GM21619 (cell line): ENCODE results near the gene OR2L3.
"Not testable (repeated sequence)": the region's sequence is repeated elsewhere in the genome, so short reads cannot be mapped to it uniquely, and the experiment has no call there.

Source experiments
- ATAC-seq: cut with Tn5 transposase; IDR thresholded peaks from one replicate; pipeline ENCODE4 v1.9.1; 2021; ENCODE audit not compliant: unreplicated experiment

OR2L3 gene

GRCh38 chr1:248046536-248046935 is at the start of gene OR2L3:
Gene OR2L3, plus strand, starts transcription at chr1:248046836. Its CDS starts 13,846 bp downstream, at chr1:248060682.
- ATAC-seq: no peak

GRCh38 chr1:247998811-247999210 is 47.8 kb upstream of the OR2L3 start:
- no peak for ATAC-seq

GRCh38 chr1:248000169-248000568 is 46.5 kb upstream of the OR2L3 start:
- no peak for ATAC-seq

- ATAC-seq: no peak
Observed at GRCh38 chr1:248007778-248008177, 38.9 kb upstream of the OR2L3 start.

- ATAC-seq: no peak
Observed at GRCh38 chr1:248009681-248010080, 37.0 kb upstream of the OR2L3 start.

GRCh38 chr1:248013229-248013710 is 33.4 kb upstream of the OR2L3 start, which contains the start of gene OR2L5:
Gene OR2L5, plus strand, starts transcription at chr1:248013660. Its CDS starts 8,288 bp downstream, at chr1:248021948.
- no peak for ATAC-seq

GRCh38 chr1:248015803-248016202 is 30.8 kb upstream of the OR2L3 start:
- ATAC-seq: no peak

GRCh38 chr1:248029770-248030169 is 16.9 kb upstream of the OR2L3 start, which contains the start of gene OR2L2:
Gene OR2L2, plus strand, starts transcription at chr1:248030070. Its CDS starts 8,198 bp downstream, at chr1:248038268.
- ATAC-seq: no peak

- ATAC-seq: no peak
Observed at GRCh38 chr1:248045209-248045608, 1.4 kb upstream of the OR2L3 start.

GRCh38 chr1:248047008-248047407 is 372 bp downstream of the OR2L3 start:
- ATAC-seq: no peak

- no peak for ATAC-seq
Observed at GRCh38 chr1:248054671-248055070, 8.0 kb downstream of the OR2L3 start.

GRCh38 chr1:248055261-248055660 is 8.6 kb downstream of the OR2L3 start:
- ATAC-seq: no peak

GRCh38 chr1:248065071-248065470 is 18.4 kb downstream of the OR2L3 start:
- ATAC-seq: no peak

- ATAC-seq: no peak
Observed at GRCh38 chr1:248065604-248066003, 19.0 kb downstream of the OR2L3 start.

- not testable (repeated sequence) for ATAC-seq
Observed at GRCh38 chr1:248083864-248084263, 37.2 kb downstream of the OR2L3 start.

GRCh38 chr1:248094884-248095283 is 48.2 kb downstream of the OR2L3 start, which contains the start of gene OR2L13:
Gene OR2L13, plus strand, starts transcription at chr1:248095184. Its CDS starts 4,192 bp downstream, at chr1:248099376.
- ATAC-seq: no peak

GRCh38 chr1:248098529-248098928 is 51.9 kb downstream of the OR2L3 start:
- ATAC-seq: no peak

GRCh38 chr1:248102847-248103246 is 56.2 kb downstream of the OR2L3 start:
- no peak for ATAC-seq

- ATAC-seq: no peak
Observed at GRCh38 chr1:248111157-248111556, 64.5 kb downstream of the OR2L3 start.
